GM12891 (cell line): Measurements from ENCODE around the gene TPI1.
"Not testable (repeated sequence)": the region's sequence is repeated elsewhere in the genome, so short reads cannot be mapped to it uniquely, and the experiment has no call there.

ENCODE experiments used
- POLR2A ChIP-seq: IDR thresholded peaks from 2 replicates; pipeline ENCODE4 v1.6.1; 2011; ENCODE audit warnings: low read depth, low read length, control low read depth
- POLR2AphosphoS5 ChIP-seq: IDR thresholded peaks from 2 replicates; pipeline ENCODE4 v1.6.1; 2011; ENCODE audit warnings: low read depth, low read length, control low read depth
- SPI1 ChIP-seq: IDR thresholded peaks from 2 replicates; pipeline ENCODE4 v1.6.1; 2011; ENCODE audit warnings: low read depth, low read length, control low read depth
- TAF1 ChIP-seq: IDR thresholded peaks from 2 replicates; pipeline ENCODE4 v1.6.1; 2011; ENCODE audit warnings: low read depth, low read length, control low read depth

GRCh38 chr12:6889775-6890573 is 22.6 kb downstream of the TPI1 start:
- not testable (repeated sequence) for TF ChIP-seq POLR2A, POLR2AphosphoS5, TAF1, SPI1
